Heart left ventricle (tissue), 16 donors: ENCODE data around the gene IGFBP5. TPM values are rescaled to one million over a fixed set of nuclear protein-coding genes. Genes with fewer than 3 reads are reported as not detected.

ENCODE experiments used
- ATAC-seq, 4 donors: fragments of 200-7000 bp; cut with Tn5 transposase; one replicate each; pipeline ENCODE4 v1.9.1; 2020 to 2022; ENCODE audit warnings: moderate library complexity in 4 of 4, mild to moderate bottlenecking in 3 of 4, moderate number of reproducible peaks in 1 of 4
- DNase-seq, 5 donors: peaks; one replicate each; pipeline ENCODE4 v3.0.0-alpha.2; 2020
- H3K27ac ChIP-seq, 12 donors: fragments of 200-600 bp; sonication (generic) in 4 of 12; one replicate each; pipeline versions ENCODE4 v1.5.0 to v1.8.0; 2016 to 2022; ENCODE audit warnings: mild to moderate bottlenecking in 2 of 12
- H3K27me3 ChIP-seq, 9 donors: fragments of 200-600 bp; sonication (generic) in 2 of 9; one replicate each; pipeline versions ENCODE4 v1.5.1 to v1.8.0; 2016 to 2022; ENCODE audit warnings: mild to moderate bottlenecking in 3 of 9
- H3K36me3 ChIP-seq, 9 donors: fragments of 200-600 bp; sonication (generic) in 2 of 9; one replicate each; pipeline versions ENCODE4 v1.5.0 to v1.8.0; 2018 to 2022; ENCODE audit warnings: mild to moderate bottlenecking in 2 of 9
- H3K4me1 ChIP-seq, 12 donors: fragments of 200-600 bp; sonication (generic) in 4 of 12; one replicate each; pipeline versions ENCODE4 v1.5.0 to v1.8.0; 2016 to 2022; ENCODE audit warnings: mild to moderate bottlenecking in 3 of 12
- H3K4me3 ChIP-seq, 12 donors: fragments of 200-600 bp; sonication (generic) in 4 of 12; one replicate each; pipeline versions ENCODE4 v1.5.0 to v1.8.0; 2017 to 2022; ENCODE audit warnings: mild to moderate bottlenecking in 9 of 12, moderate library complexity in 4 of 12
- H3K9me3 ChIP-seq, 12 donors: fragments of 200-600 bp; sonication (generic) in 4 of 12; one replicate each; pipeline versions ENCODE4 v1.5.0 to v1.8.0; 2016 to 2022; ENCODE audit warnings: mild to moderate bottlenecking in 1 of 12
- CTCF ChIP-seq, 12 donors: fragments of 200-600 bp; sonication (generic) in 4 of 12; IDR thresholded peaks; one replicate each; pipeline versions ENCODE4 v1.5.0 to v1.8.0; 2018 to 2022; ENCODE audit warnings: antibody characterized with exemption in 12 of 12, mild to moderate bottlenecking in 5 of 12
- POLR2A ChIP-seq, 2 donors: fragments of 450-650 bp; IDR thresholded peaks; one replicate each; pipeline ENCODE4 v1.6.1; 2017; ENCODE audit warnings: antibody characterized with exemption in 2 of 2, mild to moderate bottlenecking in 2 of 2, moderate library complexity in 2 of 2
- WGBS, 4 donors: extraction: QIAGEN DNeasy Blood & Tissue Kit in 2 of 4; methylation state at CpG; one replicate each; pipeline versions ENCODE4 v1.1.5 to v1.1.7; 2013 to 2018; 5-methylcytosine and 5-hydroxymethylcytosine counted together
- intact Hi-C, 10 donors: fragments of 100-400 bp; cut with DNase I; formaldehyde crosslinking; loops; one replicate each; pipeline versions ENCODE4 v1.11.1 to v1.14.2; 2022
- polyA plus RNA-seq, 2 donors: library from polyadenylated mRNA; stranded (reverse); fragments of 200-250 nt; gene quantifications; one replicate each; pipeline ENCODE4 v1.2.3, GENCODE V29; 2013
- total RNA-seq, 9 donors: library from RNA; depleted of rRNA in 2 of 9; stranded (reverse); fragments of >200 nt in 2 of 9; fragmentation: NEBNext Ultra II Directional in 3 of 9; extraction: Animal tissue kit (Norgen Biotek cat#: 25700) in 3 of 9; gene quantifications; one replicate each; pipeline versions ENCODE4 v1.1.0 to v1.2.4, GENCODE V29; 2016 to 2023
- donor health status: ischemic (EF 13 %, LVEDD 7.1; RV severe dilation, severe dysfunction).
- donor health status: healthy with polysubstance abuse.
- donor health status: DM: no; HTN: yes; CAD: no.
- donor health status: DM: no; HTN: no; CAD: no.
- donor health status: ischemic (EF 25% LVEDD 6.9; RV normal size, moderate dysfunction).
- donor health status: ischemic (EF 25% LVEDD 5.7; RV mildly dilated, moderate dysfunction).
- donor health status: healthy.
- donor health status: DM: yes; HTN: yes; CAD: no.
- donor health status: ischemic (EF 35%, LVEDD 5.7; RV mildly dilated, moderate dysfunction).
- donor health status: nonischemic (EF 11% LVEDD 7.7; RV severe dilation, severe dysfunction).
- donor health status: DM: yes; HTN: yes; CAD: no.
- donor health status: PGD.
- donor health status: ischemic (EF 29% LVEDD 5.4; RV normal size, mild dysfunction).
- donor health status: nonischemic (EF 23%, LVEDD 6.1; RV moderate dilation, normal function).

Gene IGFBP5
- total and polyA plus RNA-seq, 11 donors = 58.2 to 441 (median 129) TPM

DNA sequence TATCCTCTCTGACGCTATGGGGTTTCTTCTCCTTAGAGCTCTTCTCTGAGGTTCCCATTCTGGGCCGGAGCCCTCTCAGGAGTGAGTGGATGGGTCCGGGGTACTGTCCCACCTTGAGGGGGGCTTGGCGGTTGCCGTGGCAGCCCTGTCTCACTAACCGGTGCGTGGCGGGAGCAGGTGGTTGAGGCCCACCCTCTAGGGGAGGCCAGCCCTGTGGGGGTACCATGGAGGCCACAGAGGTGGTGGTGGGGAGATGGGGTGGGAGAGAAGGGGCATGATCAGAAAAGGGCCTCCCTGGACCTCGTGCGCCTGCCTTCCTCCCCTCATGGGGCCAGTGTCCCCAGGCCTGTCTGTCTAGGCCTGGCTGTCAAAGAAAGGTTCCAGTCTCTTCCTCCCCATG is 22.3 kb downstream of the IGFBP5 start:
- Histone ChIP-seq H3K9me3 (no peaks in the 10 kb centered on the region), H3K4me3 (no peak overlapping the region), H3K36me3 (peaks cover 0 to 44% (median 34%) of the 10 kb centered on the region in 9 donors), H3K27me3 (no peaks in the 10 kb centered on the region), H3K4me1 (peaks cover 0 to 4% (median 0%) of the 10 kb centered on the region in 12 donors), H3K27ac (peak overlapping the region in 1 of 12 donors; percentile 36)
- peak in 1 of 5 donors; percentile 17 for DNase-seq
- 90 to 93% (median 90%) methylated on average over 10 of the region's 10 CpGs for WGBS, 4 donors
- ATAC-seq = peak in 2 of 4 donors; percentile 7 to 10
- TF ChIP-seq CTCF (IDR thresholded peaks at IDR 0.05) (no peak), POLR2A (IDR thresholded peaks at IDR 0.05) (no peak)
- intact Hi-C loops = no loop called here

DNA sequence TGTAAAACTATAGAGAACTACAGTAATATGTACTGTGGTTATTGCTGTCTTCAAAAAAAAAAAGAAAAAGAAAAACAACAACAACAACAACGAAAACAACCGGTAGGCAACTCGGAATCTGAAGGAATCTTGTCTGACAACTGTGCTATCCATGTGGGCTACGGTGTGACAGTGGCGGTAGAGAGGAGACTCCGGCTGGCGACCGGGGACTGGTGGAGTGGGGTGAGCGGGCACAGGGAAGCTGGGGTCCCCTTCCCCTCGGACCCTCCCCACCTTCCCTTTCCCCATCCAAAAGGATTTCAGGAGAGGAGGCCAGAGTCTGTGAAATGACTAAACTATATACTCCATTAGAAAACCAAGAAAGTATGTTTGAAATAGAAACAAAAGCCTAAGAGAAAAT is 22.9 kb downstream of the IGFBP5 start:
- Histone ChIP-seq H3K27ac (no peak overlapping the region), H3K4me1 (peaks cover 0 to 3% (median 0%) of the 10 kb centered on the region in 12 donors), H3K27me3 (no peaks in the 10 kb centered on the region), H3K9me3 (no peaks in the 10 kb centered on the region), H3K36me3 (peaks cover 0 to 39% (median 29%) of the 10 kb centered on the region in 9 donors), H3K4me3 (no peak overlapping the region)
- 82 to 92% (median 88%) methylated on average over 10 of the region's 10 CpGs for WGBS, 4 donors
- intact Hi-C loops = no loop called here
- DNase-seq = no peak
- TF ChIP-seq CTCF (IDR thresholded peaks at IDR 0.05) = no peak
- no peak for ATAC-seq

DNA sequence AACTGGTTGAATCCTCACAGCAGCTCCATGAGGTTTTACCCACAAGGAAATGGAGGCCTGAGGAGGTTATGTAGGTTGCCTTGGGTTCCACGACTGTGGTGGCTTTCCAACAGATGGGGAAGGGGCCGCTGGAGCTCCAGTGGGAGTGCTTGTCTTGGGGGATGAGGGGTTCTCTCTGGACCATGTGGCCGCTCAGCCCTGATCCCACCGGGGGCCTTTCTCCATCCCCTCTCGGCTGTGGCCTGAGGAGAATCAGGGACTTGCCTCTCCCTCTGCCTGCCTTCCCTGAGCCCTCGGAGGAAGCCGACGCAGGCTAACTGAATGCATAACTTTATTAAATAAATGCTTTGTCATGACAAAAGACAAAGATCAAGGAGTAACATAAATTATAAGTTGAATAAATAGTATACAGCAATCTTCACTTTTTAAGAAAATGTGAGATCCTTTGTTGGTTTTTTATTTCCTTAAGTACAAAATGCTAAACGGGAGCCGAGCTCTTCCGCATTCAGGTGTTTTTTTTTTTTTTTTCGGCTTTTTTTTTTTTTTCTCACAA is 23.5 kb downstream of the IGFBP5 start:
- DNase-seq = peak in 1 of 5 donors; percentile 24
- TF ChIP-seq CTCF (IDR thresholded peaks at IDR 0.05) (no peak), POLR2A (IDR thresholded peaks at IDR 0.05) (no peak)

DNA sequence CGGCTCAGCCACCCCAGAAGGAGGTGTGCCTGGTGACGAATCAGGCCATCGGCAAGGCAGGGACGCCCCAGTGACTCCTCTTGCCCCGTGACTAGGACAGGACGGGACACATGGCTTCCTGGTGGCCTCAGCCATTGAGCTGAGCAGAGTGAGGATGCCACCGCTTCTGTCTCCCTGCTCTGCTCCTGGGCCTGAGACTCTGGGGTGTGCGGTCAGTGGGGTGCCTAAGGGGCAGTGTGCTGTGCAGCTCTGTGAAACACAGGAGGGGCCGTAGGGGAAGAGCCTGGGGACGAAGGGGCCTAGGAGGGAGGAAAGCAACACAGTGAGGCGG is 24.3 kb downstream of the IGFBP5 start:
- H3K27ac ChIP-seq = no peak overlapping the region
- intact Hi-C loops = no loop called here
- H3K36me3 ChIP-seq = peaks cover 0 to 24% (median 17%) of the 10 kb centered on the region in 9 donors
- WGBS, 4 donors = 88 to 90% (median 88%) methylated on average over 6 to 11 of the region's 11 CpGs
- H3K9me3 ChIP-seq = no peaks in the 10 kb centered on the region
- peaks cover 0 to 5% (median 3%) of the 10 kb centered on the region in 12 donors for H3K4me1 ChIP-seq
- ATAC-seq = peak in 2 of 4 donors; percentile 4 to 11
- H3K27me3 ChIP-seq = no peaks in the 10 kb centered on the region
- DNase-seq = peak in 1 of 5 donors; percentile 18
- H3K4me3 ChIP-seq = no peak overlapping the region
- TF ChIP-seq POLR2A (IDR thresholded peaks at IDR 0.05) = no peak

More for the DNA sequence above, 23.5 kb downstream of the IGFBP5 start:
- Histone ChIP-seq H3K27ac (peak overlapping the region in 1 of 12 donors; percentile 38), H3K36me3 (peaks cover 0 to 33% (median 23%) of the 10 kb centered on the region in 9 donors), H3K4me1 (no peaks in the 10 kb centered on the region), H3K4me3 (no peak overlapping the region), H3K9me3 (no peaks in the 10 kb centered on the region), H3K27me3 (no peaks in the 10 kb centered on the region)
- intact Hi-C loops = no loop called here
- ATAC-seq = no peak
- 75 to 89% (median 80%) methylated on average over 12 of the region's 12 CpGs for WGBS, 4 donors
